ENCODE data around the gene DNAH2.

The DNAH2 gene

GRCh38 chr17:7838090-7839075 is 120.8 kb downstream of the DNAH2 start:
- DNase-seq (ENCODE audit: low read depth in 2 of 2), result no peak

GRCh38 chr17:7839190-7839875 is 121.8 kb downstream of the DNAH2 start:
- no peak for DNase-seq (ENCODE audit: low read depth in 2 of 2)

GRCh38 chr17:7839876-7840261 is 122.3 kb downstream of the DNAH2 start:
- no peak for DNase-seq (ENCODE audit: low read depth in 2 of 2)

- DNase-seq (ENCODE audit: low read depth in 2 of 2), result no peak
These were observed 122.9 kb downstream of the DNAH2 start for GRCh38 chr17:7840441-7840840.

GRCh38 chr17:7840875-7841274 is 123.3 kb downstream of the DNAH2 start:
- no peak for DNase-seq (ENCODE audit: low read depth in 2 of 2)

- peak; percentile 95 to 96 for DNase-seq (ENCODE audit: low read depth in 2 of 2)
These were observed 123.9 kb downstream of the DNAH2 start for GRCh38 chr17:7841396-7841914.

GRCh38 chr17:7841915-7842379 is 124.4 kb downstream of the DNAH2 start:
- peak; percentile 81 to 83 for DNase-seq (ENCODE audit: low read depth in 2 of 2)

GRCh38 chr17:7842380-7843256 is 125.1 kb downstream of the DNAH2 start:
- DNase-seq (ENCODE audit: low read depth in 2 of 2), result peak; percentile 94 to 97

GRCh38 chr17:7843257-7843535 is 125.7 kb downstream of the DNAH2 start:
- DNase-seq (ENCODE audit: low read depth in 2 of 2), result no peak

- peak; percentile 89 to 93 for DNase-seq (ENCODE audit: low read depth in 2 of 2)
These were observed 126.2 kb downstream of the DNAH2 start for GRCh38 chr17:7843536-7844291.

GRCh38 chr17:7844292-7845154 is 127.0 kb downstream of the DNAH2 start:
- peak in 1 of 2 donors; percentile 70 for DNase-seq (ENCODE audit: low read depth in 2 of 2)

- no peak for DNase-seq (ENCODE audit: low read depth in 2 of 2)
These were observed 128.0 kb downstream of the DNAH2 start for GRCh38 chr17:7845359-7846062.

GRCh38 chr17:7846063-7846735 is 128.7 kb downstream of the DNAH2 start:
- no peak for DNase-seq (ENCODE audit: low read depth in 2 of 2)

- no peak for DNase-seq (ENCODE audit: low read depth in 2 of 2)
These were observed 129.5 kb downstream of the DNAH2 start for GRCh38 chr17:7846765-7847661.

GRCh38 chr17:7848131-7848579 is 130.6 kb downstream of the DNAH2 start:
- DNase-seq (ENCODE audit: low read depth in 2 of 2), result no peak

GRCh38 chr17:7848739-7849129 is 131.2 kb downstream of the DNAH2 start:
- DNase-seq (ENCODE audit: low read depth in 2 of 2), result no peak

GRCh38 chr17:7849130-7849750 is 131.7 kb downstream of the DNAH2 start:
- no peak for DNase-seq (ENCODE audit: low read depth in 2 of 2)
